Measurements from ENCODE around the gene ZCWPW2. TPM values are rescaled to one million over a fixed set of nuclear protein-coding genes. Genes with fewer than 3 reads are reported as not detected.

ZCWPW2 gene
- total RNA-seq, 1 donor from 2014 or later, result 1.5 TPM

DNA sequence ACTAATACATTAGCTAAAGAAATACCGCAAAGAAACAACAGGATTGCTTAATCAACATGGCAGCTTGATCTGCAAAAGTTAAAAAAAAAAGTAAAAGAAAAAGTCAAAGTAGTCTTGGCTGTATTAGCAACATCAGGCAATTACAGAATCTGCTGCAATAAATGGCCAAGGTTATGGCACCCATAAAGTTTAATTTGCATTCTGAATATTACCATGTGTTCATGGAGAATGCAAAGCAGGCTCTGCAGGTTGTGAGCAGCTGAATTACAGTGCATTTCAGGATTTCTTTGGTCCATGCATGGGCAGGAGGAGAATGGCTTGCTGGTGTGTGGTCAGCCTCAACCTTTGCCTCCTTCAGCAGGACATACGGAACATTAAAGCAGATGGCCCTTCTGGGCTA lies 199.2 kb downstream of the ZCWPW2 start:
- no peak for DNase-seq (ENCODE audit: low spot score in 2 of 2, unreplicated experiment in 2 of 2)
- Mint-ChIP-seq H3K27me3 (ENCODE audit: low read depth) (peaks cover 12% of the 10 kb centered on the region), H3K4me3 (no peak overlapping the region), H3K4me1 (no peaks in the 10 kb centered on the region), H3K27ac (no peak overlapping the region), H3K36me3 (no peaks in the 10 kb centered on the region), H3K9me3 (peaks cover 26% of the 10 kb centered on the region)
- TF ChIP-seq, protein P1, sequence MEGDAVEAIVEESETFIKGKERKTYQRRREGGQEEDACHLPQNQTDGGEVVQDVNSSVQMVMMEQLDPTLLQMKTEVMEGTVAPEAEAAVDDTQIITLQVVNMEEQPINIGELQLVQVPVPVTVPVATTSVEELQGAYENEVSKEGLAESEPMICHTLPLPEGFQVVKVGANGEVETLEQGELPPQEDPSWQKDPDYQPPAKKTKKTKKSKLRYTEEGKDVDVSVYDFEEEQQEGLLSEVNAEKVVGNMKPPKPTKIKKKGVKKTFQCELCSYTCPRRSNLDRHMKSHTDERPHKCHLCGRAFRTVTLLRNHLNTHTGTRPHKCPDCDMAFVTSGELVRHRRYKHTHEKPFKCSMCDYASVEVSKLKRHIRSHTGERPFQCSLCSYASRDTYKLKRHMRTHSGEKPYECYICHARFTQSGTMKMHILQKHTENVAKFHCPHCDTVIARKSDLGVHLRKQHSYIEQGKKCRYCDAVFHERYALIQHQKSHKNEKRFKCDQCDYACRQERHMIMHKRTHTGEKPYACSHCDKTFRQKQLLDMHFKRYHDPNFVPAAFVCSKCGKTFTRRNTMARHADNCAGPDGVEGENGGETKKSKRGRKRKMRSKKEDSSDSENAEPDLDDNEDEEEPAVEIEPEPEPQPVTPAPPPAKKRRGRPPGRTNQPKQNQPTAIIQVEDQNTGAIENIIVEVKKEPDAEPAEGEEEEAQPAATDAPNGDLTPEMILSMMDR (IDR thresholded peaks at IDR 0.05; ENCODE audit: unreplicated experiment), result no peak

DNA sequence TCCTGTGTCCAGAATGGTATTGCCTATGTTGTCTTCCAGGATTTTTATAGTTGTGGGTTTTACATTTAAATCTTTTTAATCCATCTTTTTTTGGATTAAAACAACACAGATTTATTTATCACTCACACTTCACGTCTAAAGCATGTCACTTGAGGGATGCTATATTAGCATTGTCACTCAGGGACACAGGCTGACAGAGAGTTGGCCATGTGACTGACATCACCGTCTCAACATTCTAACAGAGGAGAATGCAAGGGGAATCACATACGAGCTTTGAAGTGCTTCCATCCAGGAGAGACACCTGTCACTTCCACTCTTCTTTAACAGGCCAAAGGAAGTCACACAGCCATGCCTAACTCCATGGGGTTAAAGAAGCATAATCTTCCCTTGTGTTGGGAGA lies 204.7 kb downstream of the ZCWPW2 start:
- TF ChIP-seq, protein P1 (IDR thresholded peaks at IDR 0.05; ENCODE audit: unreplicated experiment), result no peak
- Mint-ChIP-seq H3K27me3 (ENCODE audit: low read depth) (peaks cover 14% of the 10 kb centered on the region), H3K9me3 (peaks cover 9% of the 10 kb centered on the region), H3K4me3 (no peak overlapping the region), H3K36me3 (no peaks in the 10 kb centered on the region), H3K27ac (no peak overlapping the region), H3K4me1 (no peaks in the 10 kb centered on the region)
- DNase-seq (ENCODE audit: low spot score in 2 of 2, unreplicated experiment in 2 of 2), result no peak

- Mint-ChIP-seq H3K4me3 (no peak overlapping the region), H3K4me1 (no peaks in the 10 kb centered on the region), H3K27me3 (ENCODE audit: low read depth) (peaks cover 26% of the 10 kb centered on the region), H3K9me3 (peaks cover 9% of the 10 kb centered on the region), H3K36me3 (no peaks in the 10 kb centered on the region), H3K27ac (no peak overlapping the region)
- DNase-seq (ENCODE audit: low spot score in 2 of 2, unreplicated experiment in 2 of 2), result no peak
- TF ChIP-seq, protein P1 (IDR thresholded peaks at IDR 0.05; ENCODE audit: unreplicated experiment), result no peak
Measured at GRCh38 chr3:28556195-28556594, 207.7 kb downstream of the ZCWPW2 start.

DNA sequence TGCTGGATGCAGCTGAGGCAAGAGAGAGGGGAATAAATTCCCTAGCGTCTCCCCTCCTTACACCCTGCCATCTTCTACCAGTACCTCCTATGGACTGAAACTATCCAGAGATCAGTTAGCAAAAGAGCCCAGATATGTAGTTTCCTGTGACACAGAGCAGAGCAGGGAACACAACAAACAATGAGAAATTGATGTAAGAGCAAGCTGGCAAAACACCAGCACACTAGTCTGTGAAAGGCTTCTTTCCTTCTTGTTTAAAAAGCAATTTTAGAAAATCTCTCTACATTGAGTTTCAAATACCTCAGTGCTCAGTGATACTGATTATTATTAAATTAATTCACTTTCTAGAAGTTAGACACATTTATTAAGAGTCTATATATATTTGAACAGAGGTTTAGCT lies 215.7 kb downstream of the ZCWPW2 start:
- Mint-ChIP-seq H3K9me3 (no peaks in the 10 kb centered on the region), H3K36me3 (no peaks in the 10 kb centered on the region), H3K4me1 (no peaks in the 10 kb centered on the region), H3K27me3 (ENCODE audit: low read depth) (peaks cover 26% of the 10 kb centered on the region), H3K27ac (no peak overlapping the region), H3K4me3 (no peak overlapping the region)
- TF ChIP-seq, protein P1 (IDR thresholded peaks at IDR 0.05; ENCODE audit: unreplicated experiment), result no peak
- no peak for DNase-seq (ENCODE audit: low spot score in 2 of 2, unreplicated experiment in 2 of 2)

DNA sequence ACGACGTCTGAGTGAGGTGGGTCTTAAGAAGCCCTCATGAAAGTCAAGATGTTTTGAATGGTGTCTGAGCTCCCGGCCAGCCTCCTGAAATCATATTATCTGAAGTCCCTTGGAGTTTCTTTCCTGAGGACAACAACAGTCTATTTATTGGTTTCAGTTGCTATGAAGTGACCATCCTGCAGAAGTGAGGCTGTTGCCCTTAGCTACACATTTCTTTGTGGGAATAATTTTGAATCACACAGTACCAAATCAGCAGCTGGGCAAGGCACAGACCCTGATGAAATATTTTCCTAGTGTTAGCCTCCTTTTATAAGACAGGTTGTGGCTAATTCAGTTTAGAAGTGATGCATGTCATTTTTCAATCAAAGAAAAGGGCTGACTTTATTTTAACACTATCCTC lies 220.8 kb downstream of the ZCWPW2 start:
- no peak for DNase-seq (ENCODE audit: low spot score in 2 of 2, unreplicated experiment in 2 of 2)
- Mint-ChIP-seq H3K27ac (no peak overlapping the region), H3K9me3 (no peaks in the 10 kb centered on the region), H3K4me3 (no peak overlapping the region), H3K4me1 (no peaks in the 10 kb centered on the region), H3K27me3 (ENCODE audit: low read depth) (peaks cover 50% of the 10 kb centered on the region), H3K36me3 (no peaks in the 10 kb centered on the region)
- TF ChIP-seq, protein P1 (IDR thresholded peaks at IDR 0.05; ENCODE audit: unreplicated experiment), result no peak

DNA sequence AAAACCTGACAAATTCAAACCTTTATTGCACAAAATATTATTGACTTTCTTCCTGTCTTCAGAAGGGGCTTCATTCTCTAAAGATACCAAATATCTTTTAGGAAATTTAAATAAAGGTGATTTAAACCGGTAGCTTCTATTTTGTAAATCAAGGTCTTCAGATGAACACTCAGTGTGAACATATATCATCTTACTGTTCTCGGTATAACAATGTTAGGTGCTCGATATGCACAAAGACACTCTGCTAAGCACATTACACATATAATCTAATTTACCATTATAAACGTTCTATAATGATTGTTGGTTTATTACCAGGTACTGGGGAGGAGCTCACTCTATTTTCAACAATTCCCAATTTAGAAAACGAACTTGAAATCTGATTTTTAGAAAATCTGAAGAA lies 225.5 kb downstream of the ZCWPW2 start:
- TF ChIP-seq, protein P1 (IDR thresholded peaks at IDR 0.05; ENCODE audit: unreplicated experiment), result no peak
- Mint-ChIP-seq H3K27ac (no peak overlapping the region), H3K27me3 (ENCODE audit: low read depth) (peaks cover 87% of the 10 kb centered on the region), H3K36me3 (no peaks in the 10 kb centered on the region), H3K9me3 (no peaks in the 10 kb centered on the region), H3K4me1 (peaks cover 11% of the 10 kb centered on the region), H3K4me3 (peak overlapping the region; percentile 75)
- DNase-seq (ENCODE audit: low spot score in 2 of 2, unreplicated experiment in 2 of 2), result no peak

Measured in mesothelial cell of epicardium (in vitro differentiated cells).